ENCODE data around the gene EMC8. TPM values are rescaled to one million over a fixed set of nuclear protein-coding genes. Genes with fewer than 3 reads are reported as not detected.

The EMC8 gene
- total and polyA plus RNA-seq, 10 of the 15 experiments (the other 5 are each of a cell fraction or from before 2014, with no cell fraction given), result 7.8 to 62.0 (median 33.5) TPM

DNA sequence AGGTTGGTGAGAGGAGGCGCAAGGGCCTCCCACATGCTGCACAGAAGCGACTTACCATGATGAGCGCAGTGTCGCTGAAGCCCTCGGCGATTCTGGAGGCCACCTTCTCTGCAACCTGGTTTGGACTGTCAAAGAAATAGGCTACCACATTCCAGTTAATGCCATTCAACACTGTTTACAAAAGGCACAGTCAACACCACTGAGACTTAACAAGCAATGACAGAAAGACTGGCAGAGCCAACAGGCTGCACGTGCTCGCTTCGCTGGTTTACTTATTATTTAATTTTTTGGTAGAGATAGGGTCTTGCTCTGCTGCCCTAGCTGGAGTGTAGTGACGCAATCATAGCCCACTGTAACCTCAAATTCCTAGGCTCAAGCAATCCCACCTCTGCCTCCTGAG is 18.2 kb downstream of the EMC8 start (continued):
- TF ChIP-seq RUNX3 (IDR thresholded peaks at IDR 0.05; ENCODE audit: low read length), result no peak
- TF ChIP-seq, protein P1, sequence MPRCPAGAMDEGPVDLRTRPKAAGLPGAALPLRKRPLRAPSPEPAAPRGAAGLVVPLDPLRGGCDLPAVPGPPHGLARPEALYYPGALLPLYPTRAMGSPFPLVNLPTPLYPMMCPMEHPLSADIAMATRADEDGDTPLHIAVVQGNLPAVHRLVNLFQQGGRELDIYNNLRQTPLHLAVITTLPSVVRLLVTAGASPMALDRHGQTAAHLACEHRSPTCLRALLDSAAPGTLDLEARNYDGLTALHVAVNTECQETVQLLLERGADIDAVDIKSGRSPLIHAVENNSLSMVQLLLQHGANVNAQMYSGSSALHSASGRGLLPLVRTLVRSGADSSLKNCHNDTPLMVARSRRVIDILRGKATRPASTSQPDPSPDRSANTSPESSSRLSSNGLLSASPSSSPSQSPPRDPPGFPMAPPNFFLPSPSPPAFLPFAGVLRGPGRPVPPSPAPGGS (IDR thresholded peaks at IDR 0.05; ENCODE audit: borderline replicate concordance, insufficient read depth, low read depth, low read length, poor library complexity, severe bottlenecking), result peak; percentile 46

DNA sequence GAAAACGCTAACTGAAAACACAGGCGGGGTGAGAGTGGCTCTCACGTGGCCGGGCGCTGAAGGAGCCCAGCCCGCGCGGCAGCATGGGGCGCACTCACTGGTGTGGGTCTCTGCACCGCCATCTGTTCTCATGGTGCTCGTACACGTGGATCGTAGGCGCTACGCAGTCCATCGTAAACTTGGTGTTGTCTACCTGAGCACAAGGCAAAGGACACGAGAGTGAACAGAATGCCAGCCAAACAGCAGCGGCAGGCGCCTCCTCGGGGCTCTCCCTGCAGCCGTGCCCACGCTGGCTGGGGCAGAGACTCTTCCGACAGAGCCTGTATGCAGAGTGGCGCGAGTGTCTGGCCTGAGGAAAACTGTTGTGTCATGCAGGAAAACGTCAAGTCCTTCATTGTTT is 19.1 kb downstream of the EMC8 start:
- Histone ChIP-seq H3K4me1 (ENCODE audit: control insufficient read depth, insufficient read depth, low read length) (no peaks in the 10 kb centered on the region), H3K9me3 (replicated peaks; ENCODE audit: control insufficient read depth, insufficient read depth, low read length) (no peaks in the 10 kb centered on the region), H3K4me3 (no peak overlapping the region), H4K20me1 (ENCODE audit: control insufficient read depth, insufficient read depth) (no peaks in the 10 kb centered on the region), H2AFZ (ENCODE audit: control insufficient read depth, low read depth, low read length) (no peak overlapping the region), H3K27me3 (replicated peaks in 1 of 2; ENCODE audit: control insufficient read depth in 2 of 2, insufficient read depth in 2 of 2, low read length in 1 of 2) (no peaks in the 10 kb centered on the region), H3K27ac (ENCODE audit: control insufficient read depth, insufficient read depth) (no peak overlapping the region), H3K36me3 (ENCODE audit: control insufficient read depth in 2 of 2, insufficient read depth in 2 of 2, low read length in 1 of 2) (peaks cover 13 to 21% of the 10 kb centered on the region in 2 experiments; a peak in 3 of 4 replicates), H3K4me2 (ENCODE audit: control insufficient read depth, insufficient read depth) (no peak overlapping the region), H3K9ac (ENCODE audit: control insufficient read depth, insufficient read depth, low read length) (no peak overlapping the region), H3K79me2 (ENCODE audit: control insufficient read depth, insufficient read depth, low read length) (no peaks in the 10 kb centered on the region)
- ChIA-PET CTCF (no interaction called here), RAD21 (ENCODE audit: unreplicated experiment) (no interaction called here), SMC1A (ENCODE audit: uncharacterized antibody, unreplicated experiment) (no interaction called here), POLR2A (no interaction called here)
- ATAC-seq (no peak), FAIRE-seq (no peak), DNase-seq (ENCODE audit: low read depth, low spot score) (no peak)
- no TSS peak for BruUV-seq (replicated peaks)
- in situ Hi-C loops (cut with MboI), result no loop called here
- 94% methylated on average over 26 of the region's 26 CpGs for WGBS (ENCODE audit: insufficient coverage, insufficient replicate concordance, low lambda C conversion rate, missing lambda C conversion rate)
- intact Hi-C loops (cut with micrococcal nuclease; ENCODE audit: unreplicated experiment), result no loop called here
- TF ChIP-seq, protein P2, sequence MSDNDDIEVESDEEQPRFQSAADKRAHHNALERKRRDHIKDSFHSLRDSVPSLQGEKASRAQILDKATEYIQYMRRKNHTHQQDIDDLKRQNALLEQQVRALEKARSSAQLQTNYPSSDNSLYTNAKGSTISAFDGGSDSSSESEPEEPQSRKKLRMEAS (IDR thresholded peaks at IDR 0.05; ENCODE audit: low read depth, low read length), result no peak
- TF ChIP-seq ESRRA (IDR thresholded peaks at IDR 0.05; ENCODE audit: low read length) (no peak), HCFC1 (IDR thresholded peaks at IDR 0.05; ENCODE audit: low read length) (no peak), NFIC (IDR thresholded peaks at IDR 0.05; ENCODE audit: low read depth, low read length) (no peak), TBL1XR1 (IDR thresholded peaks at IDR 0.05; ENCODE audit: low read depth, low read length) (no peak), NFYB (IDR thresholded peaks at IDR 0.05; ENCODE audit: insufficient read depth, low read depth, low read length) (no peak), TAF1 (IDR thresholded peaks at IDR 0.05; ENCODE audit: borderline replicate concordance, low read depth, low read length) (no peak), SP1 (IDR thresholded peaks at IDR 0.05; ENCODE audit: low read depth, low read length) (no peak), MTA3 (IDR thresholded peaks at IDR 0.05; ENCODE audit: borderline replicate concordance, low read length) (no peak), JUND (IDR thresholded peaks at IDR 0.05; ENCODE audit: low read depth, low read length) (no peak), POLR2AphosphoS2 (IDR thresholded peaks at IDR 0.05; ENCODE audit: low read depth, low read length) (no peak)
- TF ChIP-seq, protein P3, sequence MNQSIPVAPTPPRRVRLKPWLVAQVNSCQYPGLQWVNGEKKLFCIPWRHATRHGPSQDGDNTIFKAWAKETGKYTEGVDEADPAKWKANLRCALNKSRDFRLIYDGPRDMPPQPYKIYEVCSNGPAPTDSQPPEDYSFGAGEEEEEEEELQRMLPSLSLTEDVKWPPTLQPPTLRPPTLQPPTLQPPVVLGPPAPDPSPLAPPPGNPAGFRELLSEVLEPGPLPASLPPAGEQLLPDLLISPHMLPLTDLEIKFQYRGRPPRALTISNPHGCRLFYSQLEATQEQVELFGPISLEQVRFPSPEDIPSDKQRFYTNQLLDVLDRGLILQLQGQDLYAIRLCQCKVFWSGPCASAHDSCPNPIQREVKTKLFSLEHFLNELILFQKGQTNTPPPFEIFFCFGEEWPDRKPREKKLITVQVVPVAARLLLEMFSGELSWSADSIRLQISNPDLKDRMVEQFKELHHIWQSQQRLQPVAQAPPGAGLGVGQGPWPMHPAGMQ (IDR thresholded peaks at IDR 0.05; ENCODE audit: borderline replicate concordance), result no peak

Data from GM12878 (cell line).